Breast epithelium (tissue), 4 donors: ENCODE measurements around the gene MAST4. TPM values are rescaled to one million over a fixed set of nuclear protein-coding genes. Genes with fewer than 3 reads are reported as not detected.
A peak's percentile ranks its signal among the peaks of the same experiment; 100 is the strongest.

ENCODE experiments used
- DNase-seq, 2 donors: peaks; one replicate each; pipeline ENCODE4 v3.0.0-alpha.2; 2019; ENCODE audit warnings: low spot score in 2 of 2
- H3K27ac ChIP-seq, 2 donors: fragments of 200-600 bp; sonication (generic) in 1 of 2; one replicate each; pipeline ENCODE4 v1.5.1; 2016 to 2019; ENCODE audit warnings: mild to moderate bottlenecking in 1 of 2
- H3K27me3 ChIP-seq, 2 donors: fragments of 200-600 bp; sonication (generic) in 1 of 2; one replicate each; pipeline versions ENCODE4 v1.5.1 to v1.6.0; 2017 to 2019; ENCODE audit warnings: control low read depth in 1 of 2, mild to moderate bottlenecking in 1 of 2
- H3K36me3 ChIP-seq: fragments of 200-600 bp; one replicate; pipeline ENCODE4 v1.5.1; 2019
- H3K4me1 ChIP-seq, 2 donors: fragments of 200-600 bp; sonication (generic); one replicate each; pipeline ENCODE4 v1.5.1; 2016 to 2019; ENCODE audit warnings: control low read depth in 1 of 2
- H3K4me3 ChIP-seq, 3 donors: fragments of 200-600 bp; sonication (generic); 1 replicate in 2 of 3; 2 replicates in 1 of 3; pipeline ENCODE4 v1.5.1; 2016 to 2019; ENCODE audit warnings: mild to moderate bottlenecking in 3 of 3, moderate library complexity in 2 of 3
- H3K9me3 ChIP-seq, 2 donors: fragments of 200-600 bp; sonication (generic) in 1 of 2; one replicate each; pipeline ENCODE4 v1.5.1; 2016 to 2019; ENCODE audit warnings: control low read depth in 1 of 2
- POLR2A ChIP-seq: fragments of 450-650 bp; IDR thresholded peaks from one replicate; pipeline ENCODE4 v1.6.1; 2016; ENCODE audit warnings: antibody characterized with exemption, mild to moderate bottlenecking, moderate library complexity
- POLR2AphosphoS5 ChIP-seq, 3 donors: sonication (generic); formaldehyde crosslinking; IDR thresholded peaks; one replicate each; pipeline ENCODE4 v1.6.1; 2017; ENCODE audit warnings: antibody characterized with exemption in 3 of 3
- intact Hi-C: fragments of 100-400 bp; cut with DNase I; formaldehyde crosslinking; loops from one replicate; pipeline ENCODE4 v1.15.1; 2023; ENCODE audit warnings: low total_unique reads
- total RNA-seq, 3 donors: library from RNA; depleted of rRNA; stranded (reverse); fragments of >200 nt; gene quantifications; one replicate each; pipeline ENCODE4 v1.1.0, GENCODE V29; 2016
- TF ChIP-seq, protein P1 (sequence below), 3 donors: fragments of 450-650 bp; IDR thresholded peaks; one replicate each; pipeline ENCODE4 v1.5.1; 2016 to 2017; ENCODE audit warnings: antibody characterized with exemption in 3 of 3, mild to moderate bottlenecking in 3 of 3, moderate library complexity in 3 of 3

MAST4 gene
- total RNA-seq, 3 donors from 2014 or later: 28.0 to 61.5 (median 50.1) TPM

DNA sequence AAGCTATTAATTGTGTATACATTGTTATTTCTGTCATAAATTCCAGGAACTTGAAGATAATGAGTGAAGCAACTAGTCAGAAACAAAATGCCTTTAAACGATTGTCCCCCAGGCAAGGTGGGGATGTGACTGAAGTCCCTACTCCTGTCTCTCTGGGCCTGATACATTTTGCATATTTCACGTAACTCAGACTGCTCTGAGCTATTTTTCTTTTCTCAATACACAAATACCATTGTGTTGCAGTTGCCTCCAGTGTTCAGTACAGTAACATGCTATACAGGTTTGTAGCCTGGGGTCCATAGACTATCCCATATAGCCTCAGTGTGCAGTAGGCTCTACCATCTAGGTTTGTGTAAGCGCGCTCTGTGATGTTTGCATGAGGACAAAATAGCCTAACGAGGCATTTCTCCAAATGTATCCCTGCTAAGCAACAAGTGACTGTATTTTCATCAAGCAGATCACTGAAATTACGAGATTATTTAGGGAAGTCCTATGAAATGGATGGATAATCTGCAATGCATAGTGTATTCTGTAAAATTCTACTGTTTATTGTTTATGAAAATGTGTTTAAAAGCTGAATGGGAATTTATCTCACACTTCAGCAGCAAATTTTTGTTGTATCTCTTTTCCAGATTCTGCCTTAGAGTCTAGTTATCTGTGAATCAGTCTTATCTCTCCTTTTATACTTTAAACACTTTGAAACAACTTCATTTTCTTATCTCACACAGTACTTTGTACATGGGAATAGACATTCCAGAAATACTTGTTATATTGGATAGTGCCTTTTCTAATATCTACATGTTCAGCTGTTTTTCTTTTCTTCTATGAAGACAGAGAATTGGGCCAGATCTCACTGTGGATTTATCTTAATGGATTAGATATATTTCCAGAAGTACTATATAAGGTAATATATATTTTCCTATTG lies 449.9 kb downstream of the MAST4 start:
- H3K36me3 ChIP-seq: no peaks in the 10 kb centered on the region
- no peak overlapping the region for H3K4me3 ChIP-seq
- no peaks in the 10 kb centered on the region for H3K4me1 ChIP-seq
- intact Hi-C loops: no loop called here
- H3K27me3 ChIP-seq: no peaks in the 10 kb centered on the region
- DNase-seq: no peak
- TF ChIP-seq POLR2AphosphoS5 (IDR thresholded peaks at IDR 0.05) (no peak), POLR2A (no peak)
- TF ChIP-seq, protein P1, sequence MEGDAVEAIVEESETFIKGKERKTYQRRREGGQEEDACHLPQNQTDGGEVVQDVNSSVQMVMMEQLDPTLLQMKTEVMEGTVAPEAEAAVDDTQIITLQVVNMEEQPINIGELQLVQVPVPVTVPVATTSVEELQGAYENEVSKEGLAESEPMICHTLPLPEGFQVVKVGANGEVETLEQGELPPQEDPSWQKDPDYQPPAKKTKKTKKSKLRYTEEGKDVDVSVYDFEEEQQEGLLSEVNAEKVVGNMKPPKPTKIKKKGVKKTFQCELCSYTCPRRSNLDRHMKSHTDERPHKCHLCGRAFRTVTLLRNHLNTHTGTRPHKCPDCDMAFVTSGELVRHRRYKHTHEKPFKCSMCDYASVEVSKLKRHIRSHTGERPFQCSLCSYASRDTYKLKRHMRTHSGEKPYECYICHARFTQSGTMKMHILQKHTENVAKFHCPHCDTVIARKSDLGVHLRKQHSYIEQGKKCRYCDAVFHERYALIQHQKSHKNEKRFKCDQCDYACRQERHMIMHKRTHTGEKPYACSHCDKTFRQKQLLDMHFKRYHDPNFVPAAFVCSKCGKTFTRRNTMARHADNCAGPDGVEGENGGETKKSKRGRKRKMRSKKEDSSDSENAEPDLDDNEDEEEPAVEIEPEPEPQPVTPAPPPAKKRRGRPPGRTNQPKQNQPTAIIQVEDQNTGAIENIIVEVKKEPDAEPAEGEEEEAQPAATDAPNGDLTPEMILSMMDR (IDR thresholded peaks at IDR 0.05): no peak
- H3K27ac ChIP-seq: no peak overlapping the region
- no peaks in the 10 kb centered on the region for H3K9me3 ChIP-seq

- Histone ChIP-seq H3K9me3 (no peaks in the 10 kb centered on the region), H3K4me3 (no peak overlapping the region), H3K27ac (no peak overlapping the region), H3K4me1 (no peaks in the 10 kb centered on the region), H3K27me3 (no peaks in the 10 kb centered on the region), H3K36me3 (no peaks in the 10 kb centered on the region)
- DNase-seq: peak; percentile 30 to 63
- intact Hi-C loops: no loop called here
- TF ChIP-seq POLR2AphosphoS5 (IDR thresholded peaks at IDR 0.05): no peak
- no peak for TF ChIP-seq POLR2A
- TF ChIP-seq, protein P1 (IDR thresholded peaks at IDR 0.05): no peak
These were observed 451.0 kb downstream of the MAST4 start for GRCh38 chr5:67047160-67047559.

GRCh38 chr5:67047616-67048015 lies 451.4 kb downstream of the MAST4 start:
- H3K4me3 ChIP-seq: no peak overlapping the region
- H3K27ac ChIP-seq: no peak overlapping the region
- H3K4me1 ChIP-seq: no peaks in the 10 kb centered on the region
- no peak for DNase-seq
- H3K9me3 ChIP-seq: no peaks in the 10 kb centered on the region
- intact Hi-C loops: no loop called here
- H3K36me3 ChIP-seq: no peaks in the 10 kb centered on the region
- H3K27me3 ChIP-seq: no peaks in the 10 kb centered on the region
- TF ChIP-seq POLR2AphosphoS5 (IDR thresholded peaks at IDR 0.05) (no peak), POLR2A (no peak)
- TF ChIP-seq, protein P1 (IDR thresholded peaks at IDR 0.05): no peak

DNA sequence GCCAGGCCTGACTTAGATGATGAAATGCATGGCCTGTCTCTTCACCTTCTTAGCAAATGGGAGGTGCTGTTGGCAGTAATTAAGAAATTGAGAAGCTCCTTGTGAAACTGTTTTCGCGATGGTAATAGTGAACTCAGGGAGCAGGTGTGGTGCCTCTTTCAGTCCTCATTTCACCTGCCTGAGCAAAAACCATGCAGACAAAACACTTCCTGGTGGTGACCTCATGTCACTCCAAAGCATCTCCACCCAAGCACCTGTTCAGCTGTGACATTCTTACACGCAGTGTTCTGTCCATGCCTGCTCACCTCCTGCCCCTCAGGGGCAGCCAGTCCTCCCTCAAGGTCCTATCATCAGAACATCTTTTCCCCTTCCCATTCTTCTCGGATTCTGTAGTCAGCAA lies 453.9 kb downstream of the MAST4 start:
- no peak for DNase-seq
- Histone ChIP-seq H3K27ac (no peak overlapping the region), H3K36me3 (no peaks in the 10 kb centered on the region), H3K27me3 (no peaks in the 10 kb centered on the region), H3K4me3 (no peak overlapping the region), H3K9me3 (no peaks in the 10 kb centered on the region), H3K4me1 (no peaks in the 10 kb centered on the region)
- intact Hi-C loops: no loop called here
- TF ChIP-seq POLR2A (no peak), POLR2AphosphoS5 (IDR thresholded peaks at IDR 0.05) (no peak)
- TF ChIP-seq, protein P1 (IDR thresholded peaks at IDR 0.05): no peak

GRCh38 chr5:67050635-67051034 lies 454.4 kb downstream of the MAST4 start:
- intact Hi-C loops: no loop called here
- TF ChIP-seq, protein P1 (IDR thresholded peaks at IDR 0.05): no peak
- TF ChIP-seq POLR2AphosphoS5 (IDR thresholded peaks at IDR 0.05) (no peak), POLR2A (no peak)
- DNase-seq: no peak
- Histone ChIP-seq H3K27ac (no peak overlapping the region), H3K27me3 (no peaks in the 10 kb centered on the region), H3K4me3 (no peak overlapping the region), H3K4me1 (no peaks in the 10 kb centered on the region), H3K9me3 (no peaks in the 10 kb centered on the region), H3K36me3 (no peaks in the 10 kb centered on the region)
